ENCODE results near the gene SURF6. TPM values are rescaled to one million over a fixed set of nuclear protein-coding genes. Genes with fewer than 3 reads are reported as not detected.

SURF6 gene
- total and polyA plus RNA-seq, 7 donors: 13.9 to 43.1 (median 20.1) TPM

- WGBS, 2 donors: 91% methylated on average over 38 of the region's 38 CpGs
- intact Hi-C loops (cut with DNase I): no loop called here
- TF ChIP-seq, protein P1, sequence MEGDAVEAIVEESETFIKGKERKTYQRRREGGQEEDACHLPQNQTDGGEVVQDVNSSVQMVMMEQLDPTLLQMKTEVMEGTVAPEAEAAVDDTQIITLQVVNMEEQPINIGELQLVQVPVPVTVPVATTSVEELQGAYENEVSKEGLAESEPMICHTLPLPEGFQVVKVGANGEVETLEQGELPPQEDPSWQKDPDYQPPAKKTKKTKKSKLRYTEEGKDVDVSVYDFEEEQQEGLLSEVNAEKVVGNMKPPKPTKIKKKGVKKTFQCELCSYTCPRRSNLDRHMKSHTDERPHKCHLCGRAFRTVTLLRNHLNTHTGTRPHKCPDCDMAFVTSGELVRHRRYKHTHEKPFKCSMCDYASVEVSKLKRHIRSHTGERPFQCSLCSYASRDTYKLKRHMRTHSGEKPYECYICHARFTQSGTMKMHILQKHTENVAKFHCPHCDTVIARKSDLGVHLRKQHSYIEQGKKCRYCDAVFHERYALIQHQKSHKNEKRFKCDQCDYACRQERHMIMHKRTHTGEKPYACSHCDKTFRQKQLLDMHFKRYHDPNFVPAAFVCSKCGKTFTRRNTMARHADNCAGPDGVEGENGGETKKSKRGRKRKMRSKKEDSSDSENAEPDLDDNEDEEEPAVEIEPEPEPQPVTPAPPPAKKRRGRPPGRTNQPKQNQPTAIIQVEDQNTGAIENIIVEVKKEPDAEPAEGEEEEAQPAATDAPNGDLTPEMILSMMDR (IDR thresholded peaks at IDR 0.05): no peak
- TF ChIP-seq EP300 (IDR thresholded peaks at IDR 0.05): no peak
- no peak for TF ChIP-seq POLR2A (IDR thresholded peaks at IDR 0.05)
- no peak for TF ChIP-seq POLR2AphosphoS5 (IDR thresholded peaks at IDR 0.05)
- H3K36me3 ChIP-seq: no peaks in the 10 kb centered on the region
- peaks cover 0 to 7% (median 0%) of the 10 kb centered on the region in 3 donors for H3K27me3 ChIP-seq
- H3K4me3 ChIP-seq: no peak overlapping the region
- H3K4me1 ChIP-seq: no peaks in the 10 kb centered on the region
- H3K27ac ChIP-seq: no peak overlapping the region
- DNase-seq: no peak
- no peaks in the 10 kb centered on the region for H3K9me3 ChIP-seq
Observed at GRCh38 chr9:133304477-133305377, 31.3 kb downstream of the SURF6 start.

DNA sequence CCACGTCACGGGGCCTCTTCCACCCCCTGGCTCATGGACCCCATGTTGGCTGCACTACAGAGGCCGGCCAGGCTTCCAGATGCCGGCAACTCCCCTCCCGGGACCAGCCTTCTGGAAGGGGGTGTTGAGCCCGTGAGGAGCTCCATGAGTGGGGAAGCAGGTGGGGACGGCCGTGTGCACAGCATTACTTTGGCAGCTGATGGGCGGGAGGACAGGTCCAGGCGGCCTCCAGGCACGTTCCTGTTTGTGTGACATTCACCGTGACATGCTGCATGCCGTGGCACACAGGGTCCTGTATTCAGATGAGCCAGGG lies 31.9 kb downstream of the SURF6 start:
- 79 to 88% methylated on average over 13 of the region's 13 CpGs for WGBS, 2 donors
- no peak overlapping the region for H3K27ac ChIP-seq
- intact Hi-C loops (cut with DNase I): no loop called here
- DNase-seq: no peak
- H3K36me3 ChIP-seq: no peaks in the 10 kb centered on the region
- H3K4me3 ChIP-seq: no peak overlapping the region
- no peaks in the 10 kb centered on the region for H3K4me1 ChIP-seq
- TF ChIP-seq POLR2AphosphoS5 (IDR thresholded peaks at IDR 0.05): no peak
- TF ChIP-seq EP300 (IDR thresholded peaks at IDR 0.05): no peak
- TF ChIP-seq POLR2A (IDR thresholded peaks at IDR 0.05): no peak
- TF ChIP-seq, protein P1 (IDR thresholded peaks at IDR 0.05): no peak
- H3K9me3 ChIP-seq: no peaks in the 10 kb centered on the region
- H3K27me3 ChIP-seq: peaks cover 0 to 11% (median 0%) of the 10 kb centered on the region in 3 donors

DNA sequence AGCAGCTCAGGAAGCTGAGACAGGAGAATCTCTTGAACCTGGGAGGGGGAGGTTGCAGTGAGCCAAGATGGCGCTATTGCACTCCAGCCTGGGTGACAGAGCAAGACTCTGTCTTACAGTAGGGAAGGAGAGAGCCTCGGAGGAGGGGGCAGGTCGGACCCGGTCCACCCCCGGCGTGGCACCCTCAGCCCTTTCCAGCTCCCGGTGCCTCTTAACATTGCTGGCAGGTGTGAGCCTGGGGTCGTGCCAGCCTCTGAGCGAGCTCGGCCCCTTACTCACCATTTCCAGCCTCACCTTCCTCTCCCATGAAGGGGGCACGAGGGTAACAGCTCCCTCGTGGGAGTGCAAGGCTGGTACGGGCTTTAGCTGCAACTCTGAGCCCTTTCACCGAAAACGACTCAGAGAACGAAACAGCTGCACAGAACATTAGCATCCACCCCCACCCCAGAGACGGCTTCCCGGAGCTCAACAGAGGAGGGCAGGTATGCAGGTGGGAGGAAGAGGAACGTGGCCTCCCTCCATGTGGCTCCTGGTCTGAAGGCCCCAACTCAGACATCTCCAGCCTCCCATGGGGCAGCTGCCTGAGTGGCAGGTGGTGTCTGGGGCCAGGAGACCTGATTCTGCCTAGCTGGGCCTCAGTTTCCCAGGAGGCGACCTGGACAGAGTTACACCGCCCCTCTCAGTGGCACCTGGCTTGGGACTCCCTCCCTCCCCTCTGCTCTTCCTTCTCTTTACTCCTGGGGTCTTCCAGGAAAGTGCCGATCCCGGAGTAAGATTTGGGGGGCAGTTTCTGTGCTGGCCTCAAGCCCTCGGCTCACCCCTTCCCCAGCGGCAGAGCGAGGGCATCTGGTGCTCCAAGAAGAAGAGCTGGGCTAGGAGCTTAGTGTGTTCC lies 32.5 kb downstream of the SURF6 start:
- 82 to 86% methylated on average over 26 of the region's 26 CpGs for WGBS, 2 donors

More for the DNA sequence above, 32.5 kb downstream of the SURF6 start:
- no peak for DNase-seq
- Histone ChIP-seq H3K4me3 (no peak overlapping the region), H3K27ac (no peak overlapping the region), H3K27me3 (peaks cover 0 to 11% (median 0%) of the 10 kb centered on the region in 3 donors), H3K36me3 (no peaks in the 10 kb centered on the region), H3K9me3 (no peaks in the 10 kb centered on the region), H3K4me1 (no peaks in the 10 kb centered on the region)
- TF ChIP-seq POLR2A (IDR thresholded peaks at IDR 0.05) (no peak), POLR2AphosphoS5 (IDR thresholded peaks at IDR 0.05) (no peak), EP300 (IDR thresholded peaks at IDR 0.05) (no peak)
- TF ChIP-seq, protein P1 (IDR thresholded peaks at IDR 0.05): no peak
- intact Hi-C loops (cut with DNase I): no loop called here

Measured in sigmoid colon (tissue), 7 donors.